HFFc6 (cell line): ENCODE measurements around the gene DHRS13. TPM values are rescaled to one million over a fixed set of nuclear protein-coding genes. Genes with fewer than 3 reads are reported as not detected.

Experiments
- DNase-seq: peaks from one replicate; pipeline ENCODE4 v3.0.0-alpha.2; 2018
- H3K27ac Mint-ChIP-seq: 2 replicates; pipeline ENCODE4 v1.8.0; 2020; ENCODE audit warnings: mild to moderate bottlenecking, mixed read lengths
- H3K27me3 Mint-ChIP-seq: 2 replicates; pipeline ENCODE4 v1.8.0; 2021; ENCODE audit warnings: mild to moderate bottlenecking, moderate library complexity, mixed read lengths; ENCODE audit not compliant: insufficient read depth
- H3K36me3 Mint-ChIP-seq: 2 replicates; pipeline ENCODE4 v1.8.0; 2021; ENCODE audit warnings: low read depth, mixed read lengths
- H3K4me1 Mint-ChIP-seq: 2 replicates; pipeline ENCODE4 v1.8.0; 2020; ENCODE audit warnings: low read depth, mixed read lengths
- H3K4me3 Mint-ChIP-seq: 2 replicates; pipeline ENCODE4 v1.8.0; 2020; ENCODE audit warnings: mild to moderate bottlenecking, moderate library complexity, mixed read lengths
- H3K9me3 Mint-ChIP-seq: 2 replicates; pipeline ENCODE4 v1.8.0; 2020; ENCODE audit warnings: mild to moderate bottlenecking, mixed read lengths
- total RNA-seq, 6 experiments: library from RNA; stranded (reverse); fragmentation: NEBNext Ultra II Directional; extraction: Animal tissue kit (Norgen Biotek cat#: 25700); gene quantifications; 2 replicates in 1 of 6; 3 replicates in 5 of 6; pipeline ENCODE4 v1.2.3, GENCODE V29; 2021
- TF ChIP-seq, protein P1 (sequence below): fragments of 200-600 bp; sonication (generic); IDR thresholded peaks from 2 replicates; pipeline ENCODE4 v1.5.0; 2021; ENCODE audit warnings: antibody characterized with exemption, mild to moderate bottlenecking

Gene DHRS13
- total RNA-seq, 6 experiments from 2014 or later, result 1.5 to 3.0 (median 2.2) TPM

DNA sequence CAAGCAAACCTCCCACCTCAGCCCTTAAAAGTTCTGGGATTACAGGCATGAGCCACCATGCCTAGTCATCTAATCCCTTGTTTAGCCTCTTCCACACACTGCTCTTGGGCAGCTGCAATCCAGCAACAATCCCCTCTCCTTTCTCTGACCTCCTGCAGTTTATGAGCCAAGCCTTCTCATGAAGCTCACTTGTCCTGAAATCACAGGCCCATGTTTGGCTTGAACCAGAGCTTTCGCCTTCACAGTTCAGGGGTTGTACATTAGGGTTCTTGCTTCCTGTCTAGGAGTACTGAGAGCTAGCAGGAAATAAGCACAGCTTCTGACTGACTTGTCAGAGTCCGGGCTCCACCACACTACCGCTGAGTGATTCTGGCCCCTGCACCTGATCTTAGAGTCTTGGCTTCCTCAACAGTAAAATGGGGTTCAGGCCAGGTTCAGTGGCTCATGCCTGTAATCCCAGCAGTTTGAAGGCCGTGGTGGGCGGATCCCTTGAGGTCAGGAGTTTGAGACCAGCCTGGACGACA, 31.8 kb downstream of the DHRS13 start:
- DNase-seq, result no peak
- no peak overlapping the region for H3K4me3 Mint-ChIP-seq
- peaks cover 6% of the 10 kb centered on the region for H3K27me3 Mint-ChIP-seq
- no peaks in the 10 kb centered on the region for H3K36me3 Mint-ChIP-seq
- no peaks in the 10 kb centered on the region for H3K9me3 Mint-ChIP-seq
- H3K27ac Mint-ChIP-seq, result no peak overlapping the region
- H3K4me1 Mint-ChIP-seq, result peaks cover 3% of the 10 kb centered on the region; the same call in 1 of the 2 replicates
- TF ChIP-seq, protein P1, sequence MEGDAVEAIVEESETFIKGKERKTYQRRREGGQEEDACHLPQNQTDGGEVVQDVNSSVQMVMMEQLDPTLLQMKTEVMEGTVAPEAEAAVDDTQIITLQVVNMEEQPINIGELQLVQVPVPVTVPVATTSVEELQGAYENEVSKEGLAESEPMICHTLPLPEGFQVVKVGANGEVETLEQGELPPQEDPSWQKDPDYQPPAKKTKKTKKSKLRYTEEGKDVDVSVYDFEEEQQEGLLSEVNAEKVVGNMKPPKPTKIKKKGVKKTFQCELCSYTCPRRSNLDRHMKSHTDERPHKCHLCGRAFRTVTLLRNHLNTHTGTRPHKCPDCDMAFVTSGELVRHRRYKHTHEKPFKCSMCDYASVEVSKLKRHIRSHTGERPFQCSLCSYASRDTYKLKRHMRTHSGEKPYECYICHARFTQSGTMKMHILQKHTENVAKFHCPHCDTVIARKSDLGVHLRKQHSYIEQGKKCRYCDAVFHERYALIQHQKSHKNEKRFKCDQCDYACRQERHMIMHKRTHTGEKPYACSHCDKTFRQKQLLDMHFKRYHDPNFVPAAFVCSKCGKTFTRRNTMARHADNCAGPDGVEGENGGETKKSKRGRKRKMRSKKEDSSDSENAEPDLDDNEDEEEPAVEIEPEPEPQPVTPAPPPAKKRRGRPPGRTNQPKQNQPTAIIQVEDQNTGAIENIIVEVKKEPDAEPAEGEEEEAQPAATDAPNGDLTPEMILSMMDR, result no peak

DNA sequence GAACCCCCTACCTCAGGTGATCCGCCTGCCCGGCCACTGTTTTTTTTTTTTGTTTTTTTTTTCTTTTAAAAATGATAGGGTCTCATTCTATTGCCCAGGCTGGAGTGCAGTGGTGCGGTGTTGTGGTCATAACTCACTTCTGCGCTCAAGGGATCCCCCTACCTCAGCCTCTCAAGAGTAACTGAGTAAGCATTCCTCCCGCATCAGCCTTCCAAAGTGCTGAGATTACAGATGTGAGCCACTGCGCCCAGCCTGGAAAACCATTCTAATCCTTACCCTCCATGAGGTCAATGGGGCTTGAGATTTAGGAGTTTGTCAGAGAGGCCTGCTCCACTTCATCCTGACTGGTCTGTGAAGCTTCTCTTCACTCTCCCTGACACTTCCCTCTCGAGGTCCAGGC, 35.6 kb downstream of the DHRS13 start:
- H3K9me3 Mint-ChIP-seq, result no peaks in the 10 kb centered on the region
- no peaks in the 10 kb centered on the region for H3K36me3 Mint-ChIP-seq
- no peak overlapping the region for H3K27ac Mint-ChIP-seq
- TF ChIP-seq, protein P1, result no peak
- H3K4me3 Mint-ChIP-seq, result no peak overlapping the region
- no peak for DNase-seq
- H3K4me1 Mint-ChIP-seq, result peaks cover 5% of the 10 kb centered on the region
- H3K27me3 Mint-ChIP-seq, result peaks cover 2% of the 10 kb centered on the region

DNA sequence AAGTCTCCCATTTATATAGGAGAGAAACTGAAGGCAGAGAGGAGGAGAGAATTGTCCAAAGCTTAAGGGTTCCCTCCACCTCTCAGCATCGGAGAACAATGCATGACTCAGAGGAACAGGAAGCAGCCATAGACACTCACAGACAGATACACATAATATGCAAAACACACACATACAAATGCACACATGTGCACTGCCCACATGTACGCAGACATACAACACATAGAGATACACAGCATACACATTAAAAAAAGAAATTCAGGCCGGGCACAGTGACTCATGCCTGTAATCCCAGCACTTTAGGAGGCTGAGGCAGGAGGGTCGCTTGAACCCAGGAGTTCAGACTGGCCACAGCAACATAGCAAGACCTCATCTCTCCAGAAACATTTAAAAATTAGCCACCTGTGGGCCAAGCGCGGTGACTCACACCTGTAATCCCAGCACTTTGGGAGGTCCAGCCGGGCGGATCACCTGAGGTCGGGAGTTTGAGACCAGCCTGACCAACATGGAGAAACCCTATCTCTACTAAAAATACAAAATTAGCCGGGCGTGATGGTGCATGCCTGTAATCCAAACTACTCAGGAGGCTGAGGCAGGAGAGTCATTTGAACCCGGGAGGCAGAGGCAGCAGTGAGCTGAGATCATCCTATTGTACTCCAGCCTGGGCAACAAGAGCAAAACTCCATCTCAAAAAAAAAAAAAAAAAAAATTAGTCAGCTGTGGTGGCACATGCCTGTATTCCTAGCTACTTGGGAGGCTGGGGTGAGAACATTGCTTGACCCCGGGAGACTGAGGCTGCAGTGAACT, 36.7 kb downstream of the DHRS13 start:
- Mint-ChIP-seq H3K36me3 (no peaks in the 10 kb centered on the region), H3K27ac (no peak overlapping the region), H3K4me3 (no peak overlapping the region), H3K4me1 (peaks cover 5% of the 10 kb centered on the region), H3K27me3 (peaks cover 2% of the 10 kb centered on the region), H3K9me3 (no peaks in the 10 kb centered on the region)
- TF ChIP-seq, protein P1, result no peak
- DNase-seq, result no peak

DNA sequence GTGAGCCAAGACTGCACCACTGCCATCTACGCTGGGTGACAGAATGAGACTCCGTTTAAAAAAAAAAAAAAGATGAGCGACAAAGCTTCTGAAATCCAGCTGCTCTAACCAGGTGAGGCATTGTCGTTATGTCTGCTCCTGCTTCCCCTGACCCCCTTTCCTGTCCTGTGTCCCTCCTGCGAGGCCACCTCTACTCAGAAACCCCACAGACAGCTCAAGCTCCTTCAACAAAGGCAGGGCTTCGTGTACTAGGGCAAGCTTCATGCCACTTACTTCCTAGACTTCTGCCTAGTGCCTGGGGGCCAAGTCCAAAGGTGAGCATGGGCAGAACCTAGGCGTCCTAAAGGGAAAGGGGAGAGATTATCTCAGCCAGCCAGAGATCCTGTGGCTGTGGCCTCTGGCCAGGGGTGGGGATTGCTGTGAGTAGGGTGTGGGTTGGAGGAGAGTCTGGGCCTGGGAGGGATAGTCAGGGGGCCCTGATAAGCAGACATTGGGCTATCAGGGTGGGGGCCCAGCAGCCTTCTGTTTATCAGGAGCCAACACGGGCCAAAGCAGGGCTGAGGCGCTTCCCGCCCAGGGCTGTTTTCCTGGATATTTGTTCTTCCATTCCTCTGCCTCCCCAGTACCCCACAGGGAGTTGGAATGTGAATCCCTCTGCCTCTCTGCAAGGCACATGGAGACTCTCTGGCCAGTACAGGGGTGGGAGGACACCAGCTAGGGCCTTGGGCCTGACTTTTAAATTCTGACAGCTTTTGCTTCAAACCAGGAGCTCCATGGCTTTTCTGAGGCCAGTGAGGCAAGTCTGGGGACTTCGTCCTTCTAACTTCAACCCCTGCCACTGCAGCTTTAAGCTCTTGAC, 37.7 kb downstream of the DHRS13 start:
- no peak overlapping the region for H3K4me3 Mint-ChIP-seq
- TF ChIP-seq, protein P1, result no peak
- H3K27me3 Mint-ChIP-seq, result peaks cover 2% of the 10 kb centered on the region
- no peak overlapping the region for H3K27ac Mint-ChIP-seq
- H3K4me1 Mint-ChIP-seq, result peaks cover 5% of the 10 kb centered on the region
- no peak for DNase-seq
- no peaks in the 10 kb centered on the region for H3K36me3 Mint-ChIP-seq
- H3K9me3 Mint-ChIP-seq, result no peaks in the 10 kb centered on the region

DNA sequence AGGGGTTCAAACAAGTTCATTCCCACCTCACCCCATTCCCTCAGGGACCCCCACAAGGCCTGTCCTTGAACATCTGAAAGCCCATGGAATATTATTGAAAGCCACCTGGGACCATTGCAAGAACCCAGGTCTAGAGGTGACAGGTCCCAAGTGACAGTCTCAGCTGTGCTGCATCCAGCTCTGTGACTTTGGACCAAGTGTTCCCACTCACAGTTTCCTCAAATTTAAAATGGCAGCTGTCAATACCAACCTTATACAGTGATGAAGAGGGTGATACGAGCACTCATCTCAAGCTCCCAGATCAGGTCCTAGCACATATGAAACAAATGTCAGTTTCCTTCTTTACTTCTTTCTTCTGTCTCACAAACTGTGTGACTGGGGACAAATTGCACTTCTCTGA, 38.9 kb downstream of the DHRS13 start:
- Mint-ChIP-seq H3K4me3 (no peak overlapping the region), H3K9me3 (no peaks in the 10 kb centered on the region), H3K36me3 (no peaks in the 10 kb centered on the region), H3K27me3 (peaks cover 2% of the 10 kb centered on the region), H3K4me1 (peaks cover 5% of the 10 kb centered on the region), H3K27ac (no peak overlapping the region)
- TF ChIP-seq, protein P1, result no peak
- DNase-seq, result no peak
